NCI-H748 treated with DMSO at 0.1 percent for 48 hours (cell line): ENCODE results near the gene PHOX2B.

Source experiments
- DNase-seq: peaks from one replicate; lab custom pipeline; 2025; lab: John Stamatoyannopoulos, UW

The PHOX2B gene

DNA sequence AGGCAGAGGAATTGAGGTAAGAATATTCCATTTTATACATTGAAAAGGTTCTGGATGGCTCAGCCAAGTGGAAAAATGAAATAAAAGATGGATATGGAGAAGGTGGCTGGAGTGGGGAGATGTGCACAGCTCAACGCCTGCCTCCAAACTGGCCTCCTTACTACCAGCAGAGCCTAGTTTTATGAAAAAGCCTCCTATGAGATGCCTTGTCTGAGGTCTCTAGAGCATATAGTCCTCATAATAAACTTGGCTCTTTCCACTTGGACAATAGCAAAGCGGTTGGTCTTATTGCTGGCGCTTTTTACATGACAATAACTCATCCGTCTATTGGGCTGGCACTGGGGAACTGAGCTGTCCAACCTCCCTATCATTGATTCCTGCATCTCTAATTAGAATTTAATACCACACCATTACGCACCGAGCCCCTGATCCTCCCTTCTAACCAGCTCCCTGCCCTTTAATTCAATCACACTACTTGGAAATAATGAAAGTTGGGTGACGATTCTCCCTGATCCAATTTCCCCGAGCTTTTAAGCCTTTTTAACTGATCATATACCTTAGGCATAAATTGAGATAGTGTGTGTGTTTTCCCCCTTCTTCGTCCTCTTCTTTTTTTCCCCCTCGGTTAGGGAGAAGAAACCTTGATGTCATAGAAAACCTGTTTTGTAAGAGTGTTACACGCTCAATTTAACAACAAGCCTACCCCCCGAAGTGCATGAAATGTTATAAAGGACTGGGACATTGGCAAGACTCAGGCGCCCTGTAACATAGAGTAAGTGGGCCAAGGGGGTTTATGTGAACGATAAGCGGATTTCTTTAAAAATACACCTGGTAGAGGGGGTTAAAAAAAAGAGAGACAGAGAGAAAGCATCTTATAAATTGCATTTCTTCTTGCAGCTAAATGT lies at the start of gene PHOX2B:
Gene PHOX2B, minus strand, starts transcription at position 155 of the 905 bp plus-strand sequence. Its CDS starts 115 bp downstream, at position 40.
- DNase-seq: peak; percentile 55

DNA sequence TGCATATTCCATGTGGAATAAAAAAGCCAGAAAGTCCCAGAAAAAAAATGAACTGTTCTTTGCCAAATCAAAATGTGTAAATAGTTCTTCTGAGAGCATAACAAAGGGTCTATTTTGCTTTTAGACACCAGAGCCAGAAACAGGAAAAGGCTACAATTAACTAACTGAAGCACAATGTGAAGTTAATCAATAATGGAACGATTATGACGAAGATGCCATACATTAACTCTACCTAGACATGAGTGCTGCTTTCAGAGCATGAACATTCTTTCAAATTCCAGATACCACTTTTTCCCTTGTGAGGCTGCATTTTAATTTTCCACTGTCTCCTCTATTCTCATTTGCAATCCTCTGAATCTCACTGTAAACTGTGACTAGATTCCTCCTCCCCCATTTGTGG lies 48.7 kb upstream of the PHOX2B start:
- DNase-seq: no peak

DNA sequence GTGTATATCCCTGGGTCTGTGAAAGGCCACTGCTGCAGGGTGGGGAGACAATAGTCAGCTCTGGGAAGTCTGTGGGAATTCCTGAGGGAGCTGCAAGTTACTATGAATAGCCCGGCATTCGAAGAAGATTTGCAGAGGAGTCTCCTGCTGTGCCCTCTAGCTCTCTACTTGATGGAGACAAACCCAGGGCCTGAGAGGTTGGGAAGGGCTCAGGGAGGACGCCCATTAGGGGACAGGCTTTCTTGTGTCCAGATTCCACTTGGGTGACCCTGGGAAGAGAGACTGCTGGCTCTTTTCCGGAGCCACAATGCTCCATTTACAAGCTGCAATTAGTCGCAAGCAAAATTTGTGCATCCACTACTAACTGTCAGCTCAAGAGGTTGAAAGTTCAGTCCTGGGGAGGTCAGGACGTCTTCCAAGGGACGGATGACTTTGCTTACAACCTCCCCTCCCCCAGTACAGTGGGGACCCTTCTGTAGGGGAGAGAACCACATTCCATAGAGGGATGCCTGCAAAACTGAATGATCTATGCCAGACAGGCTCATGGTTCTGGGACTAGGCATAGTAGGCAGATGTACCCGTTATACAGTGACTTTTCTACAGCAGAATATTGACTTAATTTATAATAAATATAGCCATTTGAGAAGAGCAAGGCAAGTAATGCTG lies 48.2 kb upstream of the PHOX2B start:
- no peak for DNase-seq

DNA sequence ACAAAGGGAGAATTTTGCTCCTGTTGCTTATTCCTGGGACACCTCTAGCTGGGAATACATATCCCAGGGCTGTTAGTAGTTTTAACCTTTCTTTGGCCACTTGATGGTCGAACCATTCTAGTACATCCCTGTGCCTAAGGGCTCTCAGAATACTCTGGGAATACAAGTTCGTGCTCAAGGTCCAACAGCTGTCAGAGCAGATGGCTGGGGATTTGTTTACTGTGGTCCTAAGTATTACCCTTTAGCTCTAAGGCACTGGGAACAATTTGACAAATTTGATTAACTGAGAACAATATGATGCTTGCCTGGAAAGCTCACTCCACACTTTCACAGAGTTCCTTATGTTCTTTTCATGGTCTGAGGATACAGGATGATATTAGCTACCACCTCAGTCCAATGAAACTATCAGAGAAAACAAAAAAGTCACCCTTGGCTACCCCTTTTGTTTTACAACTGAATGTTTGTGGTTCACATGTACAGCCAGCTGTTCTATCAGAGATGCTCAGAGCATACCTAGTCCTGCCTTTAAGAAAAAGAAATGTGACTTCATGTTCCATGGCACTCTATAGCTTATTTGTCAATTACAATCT lies 47.4 kb upstream of the PHOX2B start:
- DNase-seq: no peak

DNA sequence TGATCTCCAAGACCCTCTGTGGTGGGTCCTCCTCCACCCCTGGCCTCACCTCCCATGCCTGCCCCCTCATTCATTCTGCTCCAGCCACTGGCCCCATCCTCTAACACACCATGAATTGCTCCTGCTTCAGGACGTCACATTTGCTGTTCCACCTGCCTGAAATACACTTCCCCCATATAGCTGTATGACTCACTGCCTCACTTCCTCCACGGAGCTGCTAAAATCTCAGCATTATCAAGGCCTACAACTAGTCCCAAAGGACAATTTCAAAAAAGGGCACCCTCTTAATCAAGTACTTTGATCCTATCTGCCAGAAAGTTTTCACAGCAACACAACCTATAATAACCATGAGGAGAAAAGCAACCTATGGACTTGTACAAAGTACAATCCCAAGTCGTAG lies 43.6 kb upstream of the PHOX2B start:
- no peak for DNase-seq

DNA sequence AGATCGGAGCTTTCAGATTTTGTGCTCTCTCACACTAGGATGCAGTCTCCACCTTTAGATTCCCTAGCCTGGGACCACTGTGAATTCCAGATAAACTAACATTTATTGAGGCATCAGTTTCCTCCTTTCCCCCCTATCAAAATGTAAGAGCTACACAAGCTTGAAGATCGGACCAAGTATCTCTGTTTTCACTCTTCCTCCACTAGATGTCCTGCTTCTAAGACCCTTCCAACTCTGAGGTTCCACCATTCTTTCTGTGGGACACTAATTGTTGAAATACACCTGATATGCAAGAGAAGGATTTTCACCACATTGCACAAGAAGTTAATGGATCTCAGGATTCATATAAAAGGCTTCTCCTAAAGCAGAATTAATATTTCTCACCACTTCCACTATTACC lies 43.0 kb upstream of the PHOX2B start:
- DNase-seq: no peak

DNA sequence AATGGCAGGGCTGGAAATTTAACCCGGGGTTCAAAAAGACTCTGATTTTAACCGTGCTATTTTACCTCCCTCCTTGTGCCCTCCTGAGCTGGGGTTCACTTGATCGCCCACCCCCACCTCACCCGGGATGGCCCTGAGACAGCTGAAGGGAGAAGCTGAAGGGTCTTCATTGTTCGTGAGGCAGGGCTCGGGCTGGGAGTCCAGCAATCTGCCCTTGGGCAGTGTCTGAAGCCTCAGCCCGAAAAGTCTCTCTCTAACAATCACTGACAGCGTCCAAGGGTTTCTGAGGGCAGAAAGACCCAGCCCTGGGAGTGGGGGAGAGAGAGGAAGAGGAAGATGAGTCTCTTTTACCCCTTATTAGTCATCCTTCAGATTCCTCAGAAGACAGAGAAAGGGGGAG lies 39.4 kb upstream of the PHOX2B start:
- no peak for DNase-seq

DNA sequence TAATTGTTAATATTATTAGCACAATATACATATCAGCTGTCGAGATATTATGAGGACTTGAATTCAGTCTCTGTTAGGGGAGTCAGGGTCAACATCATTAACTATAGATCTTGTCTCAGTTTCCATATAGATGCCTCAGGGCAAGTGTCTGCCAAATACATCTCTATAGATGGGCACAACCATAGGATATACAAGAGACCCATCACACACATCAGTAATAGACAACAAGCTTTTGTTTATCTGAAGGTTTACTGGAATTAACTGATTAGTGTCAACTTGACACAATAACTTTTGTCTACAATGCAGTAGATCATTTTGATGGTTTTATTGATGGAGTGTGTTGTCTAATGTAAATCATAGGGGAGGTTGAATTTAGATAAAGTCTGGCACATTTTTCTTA lies 37.1 kb upstream of the PHOX2B start:
- DNase-seq: no peak

DNA sequence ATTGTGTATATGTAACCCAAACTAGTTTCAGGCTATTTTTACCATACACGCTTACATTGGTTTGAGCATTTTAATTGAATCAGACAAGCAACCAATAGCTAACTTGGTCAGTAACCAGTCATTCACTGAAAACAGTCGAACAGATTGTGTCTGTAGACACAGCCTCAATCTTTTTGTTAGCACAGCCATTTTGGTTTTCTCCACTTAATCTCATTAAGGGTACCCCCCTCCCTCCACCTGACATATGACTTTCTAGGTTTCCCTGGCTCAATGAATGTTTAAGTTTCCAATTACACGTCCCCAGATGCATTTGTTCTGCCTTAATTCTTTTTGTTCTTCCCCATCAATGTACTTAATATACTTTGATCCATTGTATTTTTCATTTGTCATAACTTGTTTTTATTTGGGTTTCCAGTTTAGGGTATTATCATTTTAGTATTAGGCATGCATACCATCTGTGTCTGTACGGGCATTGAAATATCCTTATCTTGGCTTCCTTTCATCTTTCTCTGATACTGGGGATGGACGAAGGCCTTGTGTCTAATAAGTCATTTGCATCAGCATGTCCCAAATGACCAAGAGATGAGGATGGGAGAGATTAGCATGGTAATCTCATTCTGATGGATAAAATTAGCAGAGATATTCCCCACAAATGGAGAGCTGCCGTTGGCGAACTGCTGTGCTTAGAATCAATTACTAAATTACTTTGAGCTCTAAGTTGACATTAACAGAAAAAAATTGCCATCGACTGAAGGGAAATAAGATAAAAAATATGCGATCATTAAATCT lies 35.9 kb upstream of the PHOX2B start:
- DNase-seq: no peak

DNA sequence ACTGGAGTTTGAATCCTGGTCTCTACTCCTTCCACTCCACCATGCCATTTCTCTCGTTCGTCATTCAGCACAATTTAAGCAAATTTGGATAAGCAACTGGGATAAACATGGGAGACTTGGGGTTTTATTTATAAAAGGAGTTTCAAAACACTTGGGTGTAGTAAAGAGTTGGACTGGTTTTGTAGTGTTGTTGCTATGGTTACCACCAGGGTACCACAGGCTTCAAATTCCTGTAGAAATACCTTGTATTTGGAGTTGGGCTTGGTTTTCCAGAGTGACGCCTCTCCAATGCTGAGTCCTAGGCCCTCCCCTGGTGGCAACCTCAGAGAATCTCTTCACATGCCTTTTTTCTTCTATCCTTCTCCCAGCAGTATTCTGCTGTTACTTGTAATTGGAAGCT lies 27.9 kb upstream of the PHOX2B start:
- no peak for DNase-seq

DNA sequence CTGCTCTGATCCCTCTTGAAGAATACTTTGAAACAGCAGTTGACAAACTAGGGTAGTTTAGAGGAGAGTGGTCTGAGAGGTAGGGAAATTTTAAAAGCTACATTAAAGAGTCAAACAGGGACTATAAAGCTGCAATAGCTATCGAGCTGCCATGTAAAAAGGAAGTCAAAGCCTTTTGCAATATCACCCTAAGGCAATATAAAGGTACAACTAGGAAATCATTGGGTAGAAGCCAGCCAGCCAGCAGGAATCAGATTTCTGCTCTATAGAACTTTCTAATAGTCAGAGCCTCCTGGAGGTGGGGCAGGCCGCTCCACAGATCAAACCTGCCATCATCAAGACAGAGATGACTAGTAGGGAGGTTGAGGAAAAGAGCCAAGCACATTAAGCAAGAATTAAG lies 15.2 kb upstream of the PHOX2B start:
- DNase-seq: no peak

DNA sequence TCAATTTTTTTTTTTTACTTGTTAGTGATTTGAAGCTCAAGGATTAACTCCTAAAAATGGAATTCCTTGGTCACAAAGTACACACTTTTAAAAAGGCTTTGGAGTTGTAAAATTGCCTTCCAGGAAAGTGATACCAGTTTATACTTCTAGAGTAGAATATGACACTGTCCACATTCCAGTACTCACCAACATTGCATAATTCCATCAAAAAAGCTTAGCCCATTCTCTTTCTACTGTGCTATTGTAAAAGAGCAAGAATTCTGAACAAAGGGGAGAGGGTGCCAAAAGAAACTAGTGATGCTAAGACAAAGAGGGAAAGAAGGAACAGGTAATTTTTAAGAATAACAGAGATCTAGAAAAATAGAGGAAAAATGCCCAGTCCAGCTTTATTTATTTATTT lies 10.4 kb upstream of the PHOX2B start:
- DNase-seq: no peak

DNA sequence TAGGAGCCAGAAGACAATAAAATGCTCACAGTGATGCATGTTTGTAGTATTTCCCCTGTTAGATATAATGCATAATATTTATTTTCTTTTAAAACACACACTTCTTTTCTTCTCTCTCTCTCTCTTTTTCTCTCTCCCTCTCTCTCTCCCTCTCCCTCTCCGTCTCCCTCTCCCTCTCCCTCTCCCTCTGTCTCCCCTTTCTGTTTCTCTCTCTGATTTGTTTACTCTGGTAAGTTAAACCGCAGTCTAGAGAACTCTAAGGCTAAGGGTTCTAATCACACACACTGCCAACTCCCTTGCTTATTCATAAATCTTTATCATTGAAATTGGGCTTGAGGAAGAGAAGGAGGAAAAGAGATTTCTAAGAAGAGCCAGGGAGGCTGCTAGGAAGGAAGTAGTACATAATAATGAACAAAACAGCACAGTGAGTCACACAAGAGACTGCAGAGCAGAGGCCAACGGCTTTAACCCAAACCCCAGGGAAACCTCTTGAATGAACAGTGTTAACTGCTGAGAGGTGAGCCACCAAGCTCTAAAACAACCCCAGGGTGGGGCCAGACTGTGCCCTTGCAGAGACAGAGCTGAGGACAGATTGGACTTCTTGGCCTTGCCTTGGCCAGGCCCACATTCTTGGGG lies 9.1 kb upstream of the PHOX2B start:
- no peak for DNase-seq

DNA sequence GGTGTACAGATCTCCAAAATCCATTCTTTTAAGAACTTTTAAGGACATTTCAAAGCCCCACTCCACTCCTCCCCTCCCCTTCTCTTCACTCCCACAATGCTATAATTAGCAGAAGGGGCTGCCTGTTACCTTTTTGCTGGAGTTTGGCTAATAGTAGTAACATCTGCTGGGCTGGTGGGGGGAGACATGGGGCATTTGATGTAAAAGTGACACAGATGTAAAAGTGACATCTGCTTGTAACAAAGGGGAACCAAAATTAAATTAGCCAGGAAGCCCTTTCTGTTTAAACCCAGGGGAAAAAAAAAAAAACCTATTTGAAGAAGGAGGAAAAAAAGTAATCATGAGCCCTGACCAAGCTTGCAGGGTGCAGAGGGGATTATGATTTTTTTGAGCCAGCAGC lies 5.4 kb upstream of the PHOX2B start:
- DNase-seq: no peak

DNA sequence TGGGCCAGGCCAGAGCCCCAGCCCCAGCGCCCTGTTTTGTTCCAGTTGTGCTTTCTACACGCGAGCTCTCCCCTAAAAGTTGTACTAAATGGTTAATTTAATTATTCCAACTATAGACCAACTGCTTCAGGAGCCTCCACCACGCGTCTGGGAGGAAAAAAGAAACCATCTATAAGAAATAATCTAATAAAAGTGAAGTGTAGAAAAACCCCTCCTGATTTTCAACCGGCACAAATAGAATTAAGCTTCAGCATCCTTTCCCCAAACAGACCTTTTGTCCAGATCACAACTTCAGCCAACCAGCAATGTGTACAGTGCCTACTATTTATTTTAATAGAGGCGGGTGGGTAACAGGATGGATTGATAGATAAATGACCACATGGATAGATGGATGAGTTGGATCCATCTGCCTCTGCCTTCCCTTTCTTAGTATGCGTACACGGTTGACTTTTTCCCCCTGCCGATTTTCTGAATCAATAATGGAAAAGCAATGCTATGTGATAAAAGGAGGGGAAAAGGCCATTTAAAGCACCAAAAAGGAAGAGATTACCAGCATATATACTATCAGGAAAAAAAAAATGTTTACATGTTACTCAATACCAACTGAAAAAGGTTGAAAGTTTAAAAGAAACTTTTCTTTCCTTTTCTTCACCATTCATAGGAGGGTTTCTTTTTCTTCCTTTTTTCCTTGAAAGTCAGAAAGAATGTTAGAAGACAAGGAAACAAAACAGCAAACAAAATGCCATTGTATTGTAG lies 3.7 kb upstream of the PHOX2B start:
- DNase-seq: no peak

DNA sequence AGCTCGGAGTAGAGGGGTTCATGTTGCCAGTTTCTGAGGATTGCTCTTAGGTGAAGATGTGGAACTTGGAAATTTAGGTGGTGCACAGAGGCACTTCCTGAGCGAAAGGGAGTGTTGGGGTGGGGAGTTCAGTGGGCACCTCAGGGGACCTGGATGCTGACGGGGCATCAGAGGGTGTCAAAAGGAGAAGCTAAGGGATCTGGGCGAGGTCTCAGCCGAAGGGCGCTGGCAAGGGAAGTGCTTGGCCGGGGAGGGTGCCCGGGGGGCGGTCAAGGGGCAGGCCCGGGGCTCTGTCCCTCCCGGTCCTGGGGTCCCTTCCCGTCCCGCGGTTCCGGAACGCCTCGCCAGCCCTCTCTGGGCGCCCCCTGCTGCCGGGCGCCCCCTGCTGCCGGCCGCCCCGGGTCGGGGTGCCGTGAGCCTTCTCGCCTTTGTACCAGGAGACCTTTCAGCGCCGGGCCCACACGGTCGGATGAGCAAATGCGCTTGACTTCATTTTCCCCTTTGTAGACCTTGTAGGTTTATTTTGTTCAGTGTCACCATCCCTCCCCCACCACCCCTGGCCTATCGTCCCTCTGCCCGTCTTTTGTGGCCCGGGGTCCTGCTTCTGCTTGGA lies 3.0 kb upstream of the PHOX2B start:
- no peak for DNase-seq

DNA sequence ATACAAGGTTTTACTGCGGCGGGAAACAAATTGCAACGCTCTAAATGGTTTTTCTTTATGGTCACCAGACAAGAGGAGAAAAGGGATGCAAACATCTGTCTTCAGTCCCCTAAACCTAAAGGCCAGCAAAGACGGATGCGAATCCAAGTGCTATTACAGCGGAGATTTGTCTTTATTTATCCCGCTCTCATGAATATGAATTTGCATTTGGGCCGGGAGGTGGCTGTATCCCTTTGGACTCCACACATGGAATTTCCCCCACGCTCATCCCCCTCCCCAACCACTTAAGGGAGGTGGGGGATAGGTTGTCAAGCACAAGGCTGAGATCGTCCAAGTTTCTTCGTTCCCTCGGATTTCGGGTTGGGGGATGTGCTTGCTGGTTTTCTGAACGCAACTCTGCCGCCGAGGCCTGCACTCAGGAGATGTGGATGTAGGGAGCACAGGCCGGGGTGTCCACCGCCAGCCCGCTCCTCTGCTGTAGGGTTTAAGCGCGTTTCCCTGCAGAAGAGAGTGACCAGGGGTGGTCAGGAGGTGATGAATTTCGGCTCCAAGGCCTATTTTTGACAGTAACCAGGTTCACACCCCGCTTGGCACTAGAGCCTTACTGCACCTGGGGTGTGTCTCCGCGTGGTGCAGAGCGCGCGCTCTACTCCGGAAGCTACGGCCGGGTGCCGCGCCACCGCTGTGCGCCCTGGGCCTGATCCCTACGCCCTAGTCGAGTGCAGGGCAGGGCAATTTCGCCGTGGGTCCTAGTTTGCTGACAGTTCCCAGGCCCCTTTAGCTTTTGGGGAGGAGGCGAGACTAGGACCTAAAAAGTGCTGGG lies 2.3 kb upstream of the PHOX2B start:
- no peak for DNase-seq

DNA sequence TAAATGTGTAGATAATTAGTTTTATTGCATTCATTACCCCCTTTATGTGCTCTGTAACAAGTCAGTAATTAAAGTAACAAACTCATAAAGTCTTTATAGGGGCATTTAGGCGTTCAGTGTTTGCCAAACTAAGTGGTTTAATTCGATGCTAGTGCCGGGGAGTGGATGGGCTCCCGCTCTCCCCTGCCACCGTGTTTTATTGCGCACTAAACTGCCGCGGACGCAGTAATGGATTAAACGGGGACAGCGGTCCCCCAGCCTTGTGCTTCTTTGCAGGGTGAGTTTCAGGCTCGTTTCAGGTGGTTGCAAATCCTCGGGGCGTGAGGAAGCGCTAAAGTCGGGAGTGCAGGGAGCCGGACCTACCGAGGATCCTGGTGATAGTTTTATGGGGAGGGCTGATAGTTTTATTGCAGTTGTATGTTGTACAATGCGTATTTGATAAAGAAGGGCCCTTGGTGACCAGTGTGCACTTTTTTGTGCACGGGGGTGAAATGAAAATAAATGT lies 1.6 kb upstream of the PHOX2B start:
- DNase-seq: peak; percentile 74

DNA sequence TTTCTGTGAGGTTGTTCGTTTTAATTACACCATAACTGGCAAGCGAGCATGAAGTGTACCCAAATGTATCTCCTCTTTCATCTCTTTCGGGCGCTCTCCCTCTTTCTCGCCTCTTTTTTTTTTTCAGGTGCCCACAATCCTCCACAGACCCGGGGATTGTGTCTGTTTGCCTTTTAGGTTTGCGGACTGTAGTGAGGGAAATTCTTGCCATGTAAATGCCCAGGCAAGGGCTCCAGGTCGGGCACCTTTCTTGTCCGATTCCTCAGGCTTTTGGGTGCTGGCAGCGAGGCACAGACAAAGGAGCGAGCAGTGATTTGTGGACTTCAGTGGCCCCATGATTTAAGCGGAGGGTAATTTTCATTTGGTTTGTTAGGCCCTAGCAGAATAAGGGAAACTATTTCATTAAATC lies 1.1 kb upstream of the PHOX2B start:
- DNase-seq: no peak
